ENCODE results near the gene TRIM29.

- TF ChIP-seq POLR2A (IDR thresholded peaks at IDR 0.05) (no peak), POLR2AphosphoS5 (IDR thresholded peaks at IDR 0.05) (no peak)
- TF ChIP-seq, protein P1, sequence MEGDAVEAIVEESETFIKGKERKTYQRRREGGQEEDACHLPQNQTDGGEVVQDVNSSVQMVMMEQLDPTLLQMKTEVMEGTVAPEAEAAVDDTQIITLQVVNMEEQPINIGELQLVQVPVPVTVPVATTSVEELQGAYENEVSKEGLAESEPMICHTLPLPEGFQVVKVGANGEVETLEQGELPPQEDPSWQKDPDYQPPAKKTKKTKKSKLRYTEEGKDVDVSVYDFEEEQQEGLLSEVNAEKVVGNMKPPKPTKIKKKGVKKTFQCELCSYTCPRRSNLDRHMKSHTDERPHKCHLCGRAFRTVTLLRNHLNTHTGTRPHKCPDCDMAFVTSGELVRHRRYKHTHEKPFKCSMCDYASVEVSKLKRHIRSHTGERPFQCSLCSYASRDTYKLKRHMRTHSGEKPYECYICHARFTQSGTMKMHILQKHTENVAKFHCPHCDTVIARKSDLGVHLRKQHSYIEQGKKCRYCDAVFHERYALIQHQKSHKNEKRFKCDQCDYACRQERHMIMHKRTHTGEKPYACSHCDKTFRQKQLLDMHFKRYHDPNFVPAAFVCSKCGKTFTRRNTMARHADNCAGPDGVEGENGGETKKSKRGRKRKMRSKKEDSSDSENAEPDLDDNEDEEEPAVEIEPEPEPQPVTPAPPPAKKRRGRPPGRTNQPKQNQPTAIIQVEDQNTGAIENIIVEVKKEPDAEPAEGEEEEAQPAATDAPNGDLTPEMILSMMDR (IDR thresholded peaks at IDR 0.05) = no peak
These were observed 35.1 kb downstream of the TRIM29 start for GRCh38 chr11:120102864-120103122.
